T-helper 1 cell treated with Interleukin-12 subunit alpha and Interleukin-12 subunit beta and Interleukin-4 antibody, amounts not matched to agents 30 μg/mL and 1 μg/mL, for 36 hours (primary cell): ENCODE data around the gene C1orf52.
A peak's percentile ranks its signal among the peaks of the same experiment; 100 is the strongest.

Experiments used
- H3K27ac Mint-ChIP-seq: one replicate; pipeline ENCODE4 v1.8.0; 2021; ENCODE audit warnings: mild to moderate bottlenecking, mixed read lengths
- H3K27me3 Mint-ChIP-seq: one replicate; pipeline ENCODE4 v1.8.0; 2021; ENCODE audit warnings: low read depth, mixed read lengths
- H3K36me3 Mint-ChIP-seq: one replicate; pipeline ENCODE4 v1.8.0; 2021; ENCODE audit warnings: low read depth, mixed read lengths
- H3K4me1 Mint-ChIP-seq: one replicate; pipeline ENCODE4 v1.8.0; 2021; ENCODE audit warnings: low read depth, mixed read lengths
- H3K4me3 Mint-ChIP-seq: one replicate; pipeline ENCODE4 v1.8.0; 2021; ENCODE audit warnings: mild to moderate bottlenecking, moderate library complexity, mixed read lengths
- H3K9me3 Mint-ChIP-seq: one replicate; pipeline ENCODE4 v1.8.0; 2021; ENCODE audit warnings: mixed read lengths

Gene C1orf52

GRCh38 chr1:85259118-85259911 lies at the start of gene C1orf52:
Gene C1orf52, minus strand, starts transcription at chr1:85259662. Its CDS starts 29 bp downstream, at chr1:85259633.
- Mint-ChIP-seq H3K9me3 (no peaks in the 10 kb centered on the region), H3K27ac (peak within 1 kb of the TSS; percentile 92), H3K36me3 (peaks cover 34% of the 10 kb centered on the region), H3K27me3 (no peaks in the 10 kb centered on the region), H3K4me3 (peak within 1 kb of the TSS; percentile 96), H3K4me1 (peaks cover 30% of the 10 kb centered on the region)

DNA sequence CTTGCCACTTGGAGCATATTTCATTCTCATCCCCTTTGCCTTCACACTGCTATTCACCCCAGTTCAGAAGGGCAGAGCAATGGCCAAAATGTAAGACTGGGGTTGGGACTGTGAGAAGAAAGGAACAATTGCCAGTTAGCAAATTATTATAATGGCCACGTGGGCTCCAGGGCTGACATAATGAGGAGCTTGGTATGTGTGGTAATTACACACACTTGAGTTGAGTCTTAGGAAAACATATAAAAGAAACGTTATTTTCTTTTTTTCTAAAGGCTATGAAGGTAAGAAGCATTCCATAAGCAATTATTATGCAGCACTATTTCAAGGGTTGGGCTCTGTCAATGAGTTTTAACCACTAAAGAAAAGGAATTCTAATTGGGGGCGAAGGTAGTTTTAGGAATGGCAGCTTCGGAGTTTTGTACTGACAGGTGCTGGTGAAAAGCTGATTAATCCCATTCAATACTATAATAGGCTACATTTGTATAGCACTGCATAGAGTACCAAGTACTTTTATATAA lies 49.4 kb upstream of the C1orf52 start:
- Mint-ChIP-seq H3K9me3 (no peaks in the 10 kb centered on the region), H3K36me3 (no peaks in the 10 kb centered on the region), H3K27me3 (peaks cover 72% of the 10 kb centered on the region), H3K4me3 (no peak overlapping the region), H3K27ac (no peak overlapping the region), H3K4me1 (peaks cover 2% of the 10 kb centered on the region)

GRCh38 chr1:85307987-85308832 lies 48.7 kb upstream of the C1orf52 start:
- Mint-ChIP-seq H3K4me1 (peaks cover 2% of the 10 kb centered on the region), H3K27ac (no peak overlapping the region), H3K4me3 (no peak overlapping the region), H3K27me3 (peaks cover 65% of the 10 kb centered on the region), H3K36me3 (no peaks in the 10 kb centered on the region), H3K9me3 (no peaks in the 10 kb centered on the region)

DNA sequence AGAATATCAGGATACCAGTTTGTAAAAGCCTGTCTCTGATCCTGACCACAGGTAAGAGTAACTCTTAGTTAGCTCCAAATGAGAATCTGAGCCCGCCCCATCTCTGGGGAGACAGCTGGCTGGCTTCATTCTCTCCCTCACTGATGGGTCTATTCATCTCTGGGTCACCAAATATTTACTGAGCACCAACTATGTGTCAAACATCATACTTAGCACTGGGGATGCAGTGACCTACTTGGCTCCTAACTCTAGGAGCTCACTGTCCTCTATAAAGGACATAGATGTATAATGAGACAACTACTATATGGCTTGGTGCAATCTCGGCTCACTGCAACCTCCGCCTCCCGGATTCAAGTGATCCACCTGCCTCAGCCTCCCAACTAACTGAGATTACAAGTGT lies 46.8 kb upstream of the C1orf52 start:
- Mint-ChIP-seq H3K27me3 (peaks cover 75% of the 10 kb centered on the region), H3K9me3 (no peaks in the 10 kb centered on the region), H3K36me3 (no peaks in the 10 kb centered on the region), H3K4me1 (peaks cover 2% of the 10 kb centered on the region), H3K4me3 (no peak overlapping the region), H3K27ac (no peak overlapping the region)

DNA sequence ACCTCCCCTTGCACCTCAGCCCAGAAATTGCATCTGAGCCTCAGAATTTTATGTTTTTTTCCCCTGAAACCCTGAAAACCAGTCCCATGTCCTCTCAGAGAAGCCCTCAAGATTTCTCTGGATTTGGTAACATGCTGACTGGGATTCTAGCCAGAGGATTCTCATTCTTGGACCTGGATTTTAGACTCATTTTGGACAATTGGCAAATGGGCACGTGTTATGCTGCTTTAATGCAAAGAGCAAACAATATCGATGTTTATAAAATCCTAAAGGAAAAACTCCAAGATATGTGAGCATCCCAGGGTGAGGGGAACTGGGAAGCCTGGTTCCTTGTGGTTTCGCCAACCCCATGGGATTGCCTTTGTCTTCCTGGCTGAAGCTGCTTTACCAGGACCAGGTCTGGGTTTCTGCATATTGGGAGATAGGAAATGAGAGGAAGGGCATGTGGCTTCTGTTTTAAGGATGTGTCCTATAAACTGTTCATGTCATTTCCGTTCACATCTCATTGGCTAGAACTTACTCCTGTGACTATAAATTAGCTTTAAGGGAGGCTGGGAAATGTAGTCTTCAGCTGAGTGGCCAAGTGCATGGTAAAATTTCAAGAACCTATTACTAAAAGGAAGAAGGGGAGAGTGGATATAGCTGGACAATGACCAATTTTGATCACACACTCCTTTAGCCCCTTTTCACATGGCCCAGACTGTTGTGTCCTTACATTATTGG lies 44.1 kb upstream of the C1orf52 start:
- H3K4me1 Mint-ChIP-seq: peaks cover 4% of the 10 kb centered on the region
- H3K27me3 Mint-ChIP-seq: peaks cover 70% of the 10 kb centered on the region
- no peaks in the 10 kb centered on the region for H3K36me3 Mint-ChIP-seq
- no peak overlapping the region for H3K27ac Mint-ChIP-seq
- H3K4me3 Mint-ChIP-seq: no peak overlapping the region
- no peaks in the 10 kb centered on the region for H3K9me3 Mint-ChIP-seq

- Mint-ChIP-seq H3K36me3 (peaks cover 2% of the 10 kb centered on the region), H3K4me3 (no peak overlapping the region), H3K9me3 (no peaks in the 10 kb centered on the region), H3K4me1 (peaks cover 17% of the 10 kb centered on the region), H3K27me3 (peaks cover 52% of the 10 kb centered on the region), H3K27ac (no peak overlapping the region)
These were observed 40.7 kb upstream of the C1orf52 start for GRCh38 chr1:85300140-85300539.

- H3K27ac Mint-ChIP-seq: peak overlapping the region; percentile 80
- peaks cover 47% of the 10 kb centered on the region for H3K27me3 Mint-ChIP-seq
- no peaks in the 10 kb centered on the region for H3K9me3 Mint-ChIP-seq
- H3K4me3 Mint-ChIP-seq: peak overlapping the region; percentile 70
- peaks cover 2% of the 10 kb centered on the region for H3K36me3 Mint-ChIP-seq
- peaks cover 17% of the 10 kb centered on the region for H3K4me1 Mint-ChIP-seq
These were observed 38.6 kb upstream of the C1orf52 start for GRCh38 chr1:85297855-85298629.

- Mint-ChIP-seq H3K4me3 (no peak overlapping the region), H3K27me3 (peaks cover 46% of the 10 kb centered on the region), H3K27ac (no peak overlapping the region), H3K9me3 (no peaks in the 10 kb centered on the region), H3K36me3 (peaks cover 2% of the 10 kb centered on the region), H3K4me1 (peaks cover 17% of the 10 kb centered on the region)
These were observed 38.0 kb upstream of the C1orf52 start for GRCh38 chr1:85297538-85297854.

DNA sequence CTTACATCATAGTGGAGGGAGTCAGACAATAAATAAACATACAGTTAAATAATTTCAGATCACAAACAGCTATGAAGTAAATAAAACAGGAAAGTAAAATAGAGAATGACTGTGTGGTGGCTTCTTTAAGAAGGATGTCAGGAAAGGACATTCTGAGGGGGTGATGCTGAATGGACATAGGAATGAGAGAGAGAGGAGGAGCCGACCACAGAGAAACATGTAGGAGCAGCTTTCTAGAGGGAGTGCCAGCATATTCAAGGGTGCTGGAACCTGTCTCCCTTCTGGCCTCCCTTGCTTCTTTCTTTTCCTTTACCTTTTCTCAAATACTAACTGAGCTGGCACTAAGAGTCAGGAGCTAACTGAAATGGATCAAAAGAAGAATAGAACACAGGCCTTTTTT lies 37.5 kb upstream of the C1orf52 start:
- Mint-ChIP-seq H3K9me3 (no peaks in the 10 kb centered on the region), H3K27ac (no peak overlapping the region), H3K4me1 (peaks cover 17% of the 10 kb centered on the region), H3K27me3 (peaks cover 45% of the 10 kb centered on the region), H3K36me3 (peaks cover 2% of the 10 kb centered on the region), H3K4me3 (no peak overlapping the region)

DNA sequence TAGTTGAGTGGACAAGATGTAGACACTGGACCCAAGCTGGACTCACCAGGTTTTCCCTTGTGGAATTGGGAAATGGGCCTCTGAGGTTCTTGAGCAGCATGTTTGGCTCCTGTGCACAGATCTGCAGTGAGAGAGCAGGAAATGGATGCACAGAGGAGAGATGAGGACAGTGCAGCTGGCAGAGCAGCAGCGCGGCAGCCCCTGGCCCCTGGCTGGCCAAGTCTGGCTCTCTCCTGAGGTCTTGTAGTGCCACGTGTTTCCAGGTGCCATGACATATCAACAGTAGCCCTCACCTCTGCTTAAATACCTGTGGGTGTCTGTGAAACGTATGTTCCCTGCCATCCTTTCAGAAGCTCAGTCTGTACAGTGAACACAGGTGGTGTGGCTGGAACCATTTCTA lies 36.2 kb upstream of the C1orf52 start:
- Mint-ChIP-seq H3K27me3 (peaks cover 43% of the 10 kb centered on the region), H3K4me3 (no peak overlapping the region), H3K9me3 (no peaks in the 10 kb centered on the region), H3K36me3 (peaks cover 2% of the 10 kb centered on the region), H3K27ac (no peak overlapping the region), H3K4me1 (peaks cover 17% of the 10 kb centered on the region)

GRCh38 chr1:85295006-85295431 lies 35.6 kb upstream of the C1orf52 start:
- Mint-ChIP-seq H3K4me3 (no peak overlapping the region), H3K36me3 (peaks cover 2% of the 10 kb centered on the region), H3K4me1 (peaks cover 17% of the 10 kb centered on the region), H3K27me3 (peaks cover 42% of the 10 kb centered on the region), H3K27ac (no peak overlapping the region), H3K9me3 (no peaks in the 10 kb centered on the region)

GRCh38 chr1:85290826-85291225 lies 31.4 kb upstream of the C1orf52 start:
- peaks cover 40% of the 10 kb centered on the region for H3K27me3 Mint-ChIP-seq
- H3K36me3 Mint-ChIP-seq: no peaks in the 10 kb centered on the region
- H3K4me3 Mint-ChIP-seq: no peak overlapping the region
- H3K27ac Mint-ChIP-seq: no peak overlapping the region
- H3K4me1 Mint-ChIP-seq: no peaks in the 10 kb centered on the region
- H3K9me3 Mint-ChIP-seq: no peaks in the 10 kb centered on the region

- Mint-ChIP-seq H3K9me3 (no peaks in the 10 kb centered on the region), H3K4me1 (no peaks in the 10 kb centered on the region), H3K27me3 (peaks cover 39% of the 10 kb centered on the region), H3K27ac (no peak overlapping the region), H3K4me3 (no peak overlapping the region), H3K36me3 (no peaks in the 10 kb centered on the region)
These were observed 30.4 kb upstream of the C1orf52 start for GRCh38 chr1:85289848-85290335.
